DMS 273 (cell line): Measurements from ENCODE around the gene TNXB.
A peak's percentile ranks its signal among the peaks of the same experiment; 100 is the strongest.
"Not testable (repeated sequence)": the region's sequence is repeated elsewhere in the genome, so short reads cannot be mapped to it uniquely, and the experiment has no call there.

Source experiments
- DNase-seq: peaks from one replicate; lab custom pipeline; 2025; ENCODE audit not compliant: unreplicated experiment; lab: John Stamatoyannopoulos, UW

The TNXB gene

GRCh38 chr6:32086661-32087573, 22.2 kb downstream of the TNXB start:
- DNase-seq: peak; percentile 70

- DNase-seq: no peak
Measured at GRCh38 chr6:32085759-32086459, 23.2 kb downstream of the TNXB start.

DNA sequence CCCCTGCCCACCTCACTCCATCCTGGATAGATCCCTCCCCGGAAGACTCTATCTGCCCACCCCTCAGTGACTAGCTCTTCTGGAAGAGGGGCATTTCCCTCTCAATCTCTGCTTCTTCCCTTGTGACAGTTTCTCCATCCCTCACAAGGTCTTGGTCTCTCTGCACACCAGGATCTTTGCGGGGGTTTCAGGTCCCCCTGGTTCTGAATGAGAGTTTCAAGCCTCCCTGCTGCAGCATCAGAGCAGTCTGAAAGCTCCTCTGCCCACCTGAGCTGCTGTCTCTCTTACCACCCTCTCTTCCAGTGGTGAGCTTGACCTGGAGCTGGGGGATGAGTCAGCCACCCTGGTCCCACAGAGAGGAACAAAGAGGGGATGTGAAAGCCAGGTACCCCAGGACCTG, 24.4 kb downstream of the TNXB start:
- no peak for DNase-seq

GRCh38 chr6:32083812-32084768, 25.0 kb downstream of the TNXB start:
- DNase-seq: no peak

DNA sequence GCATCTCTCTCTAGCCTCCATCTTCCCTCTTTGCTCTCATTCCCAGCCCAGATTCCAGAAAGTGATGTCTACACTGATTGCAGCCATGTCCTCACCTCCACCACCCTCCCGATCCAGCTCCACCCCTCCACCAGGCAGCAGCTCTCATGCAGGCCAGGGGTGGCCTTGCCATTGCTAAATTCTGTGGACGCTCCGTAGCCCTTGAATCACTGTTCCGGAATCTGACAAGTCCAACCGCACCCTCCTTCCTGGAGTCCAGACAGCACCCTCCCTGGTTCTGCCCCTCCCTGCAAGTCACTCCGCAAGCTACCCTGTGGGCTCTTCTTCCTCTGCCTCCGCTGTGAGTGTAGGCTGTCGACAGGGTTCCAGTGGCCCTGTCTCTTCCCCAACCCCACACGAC, 26.2 kb downstream of the TNXB start:
- DNase-seq: no peak

GRCh38 chr6:32082478-32082877, 26.7 kb downstream of the TNXB start:
- no peak for DNase-seq

GRCh38 chr6:32081168-32081990, 27.8 kb downstream of the TNXB start:
- no peak for DNase-seq

- DNase-seq: no peak
Measured at GRCh38 chr6:32079566-32080290, 29.4 kb downstream of the TNXB start.

GRCh38 chr6:32076321-32076809, 32.8 kb downstream of the TNXB start:
- peak; percentile 21 for DNase-seq

DNA sequence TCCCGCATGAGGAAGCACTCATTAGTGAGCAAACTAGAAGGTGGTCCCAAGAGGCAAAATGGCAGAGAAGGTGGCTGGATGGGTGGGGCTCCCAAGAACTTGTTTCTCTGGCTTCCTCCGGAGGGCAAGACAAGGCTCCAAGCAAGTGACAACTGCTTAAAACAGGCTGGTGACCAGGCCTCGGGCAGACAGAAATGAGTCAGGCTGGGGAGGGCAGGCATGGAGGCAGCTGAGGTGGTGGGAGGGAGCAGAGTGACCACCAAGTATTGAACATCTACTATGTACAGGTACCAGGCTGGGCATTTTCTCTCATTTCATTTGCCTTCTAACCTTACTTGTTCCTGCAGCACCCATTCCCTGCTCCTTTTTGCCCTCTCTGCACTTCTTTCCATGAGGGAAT, 33.4 kb downstream of the TNXB start:
- no peak for DNase-seq

- no peak for DNase-seq
Measured at GRCh38 chr6:32074996-32075532, 34.1 kb downstream of the TNXB start.

DNA sequence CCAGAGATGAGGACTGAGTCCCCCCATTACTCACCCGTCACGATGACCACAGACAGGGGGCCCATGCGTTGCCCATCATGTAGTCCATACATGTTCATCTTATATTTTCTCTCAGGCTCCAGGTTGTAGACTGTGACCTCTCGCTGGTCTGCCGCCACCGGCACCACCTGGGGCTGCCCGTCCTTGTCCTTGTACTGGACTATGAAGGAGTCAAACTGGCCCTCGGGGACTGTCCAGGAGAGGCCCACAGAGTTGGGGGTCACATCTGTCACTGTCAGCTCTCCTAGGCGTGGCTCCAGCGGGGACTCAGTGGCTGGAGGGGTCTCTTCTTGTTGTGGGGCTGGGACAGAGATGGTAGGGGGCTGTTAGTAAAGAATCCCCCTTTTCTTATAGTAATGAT, 35.5 kb downstream of the TNXB start:
- DNase-seq: no peak

DNA sequence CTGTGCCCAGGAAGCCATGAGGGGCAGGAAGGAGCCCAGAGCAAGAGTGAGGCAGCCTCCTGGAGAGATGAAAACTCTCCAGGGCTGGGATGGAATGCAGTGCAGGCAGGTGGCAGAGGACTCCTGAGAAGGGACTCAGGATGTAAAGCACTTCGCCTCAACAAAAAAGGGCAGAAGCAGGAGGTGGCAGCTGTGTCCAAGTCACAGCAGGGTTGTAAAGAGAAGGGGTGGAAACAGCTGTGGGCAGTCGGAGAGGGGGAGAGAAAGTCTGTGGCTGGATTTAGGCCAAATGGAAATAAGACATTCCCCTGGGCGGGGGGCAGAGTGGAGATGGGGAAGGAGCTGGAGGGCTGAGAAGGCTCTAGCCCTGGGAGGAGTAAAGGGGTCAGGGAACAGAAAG, 36.0 kb downstream of the TNXB start:
- peak; percentile 62 for DNase-seq

- DNase-seq: no peak
Measured at GRCh38 chr6:32070814-32071543, 38.2 kb downstream of the TNXB start.

DNA sequence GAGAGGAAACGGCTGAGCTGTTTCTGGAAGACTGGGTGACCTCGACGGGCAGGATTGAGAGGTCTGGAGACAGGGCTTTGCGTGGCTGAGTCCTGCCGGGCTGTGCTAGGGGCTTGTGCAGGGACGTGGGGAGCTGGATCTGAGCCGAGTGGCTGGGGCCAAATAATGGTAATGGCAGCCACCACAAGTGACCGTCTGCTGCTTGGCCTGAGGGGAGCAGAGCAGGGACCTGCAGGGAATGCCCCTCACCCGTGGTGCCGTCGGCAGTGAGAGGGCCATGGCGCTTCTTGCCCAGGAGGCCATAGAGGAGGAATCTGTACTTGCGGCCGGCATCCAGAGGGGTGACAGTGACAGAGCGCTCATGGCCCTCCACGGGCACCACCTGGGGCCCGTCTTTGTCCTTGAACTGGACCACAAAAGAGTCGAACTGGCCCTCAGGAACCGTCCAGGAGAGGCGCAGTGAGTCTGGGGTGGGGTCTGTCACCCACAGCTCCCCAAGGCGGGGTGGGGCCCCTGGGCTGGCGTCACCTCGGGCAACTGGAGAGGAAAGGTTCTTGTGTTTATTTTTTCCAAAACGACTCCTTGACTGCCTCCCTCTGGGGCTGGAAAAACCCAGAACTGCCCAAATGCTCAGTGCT, 39.1 kb downstream of the TNXB start:
- no peak for DNase-seq

DNA sequence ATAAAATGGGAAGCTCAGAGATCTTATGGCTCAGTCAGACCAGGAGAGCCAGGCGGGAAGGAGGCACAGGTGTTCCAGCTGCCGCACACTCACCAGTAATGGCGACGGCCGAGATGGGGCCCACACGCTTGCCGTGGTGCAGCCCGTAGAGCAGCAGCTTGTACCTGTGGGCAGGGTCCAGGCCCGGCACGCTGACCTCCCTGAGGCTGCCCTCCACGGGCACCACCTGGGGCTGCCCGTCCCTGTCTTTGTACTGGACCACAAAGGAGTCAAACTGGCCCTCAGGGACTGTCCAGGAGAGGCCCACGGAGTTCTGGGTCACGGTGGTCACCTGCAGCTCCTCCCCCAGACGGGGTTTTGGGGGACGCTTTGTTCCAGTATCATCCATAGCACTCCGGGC, 39.7 kb downstream of the TNXB start:
- DNase-seq: no peak

GRCh38 chr6:32068867-32069266, 40.3 kb downstream of the TNXB start:
- no peak for DNase-seq

- DNase-seq: not testable (repeated sequence)
Measured at GRCh38 chr6:32068315-32068714, 40.8 kb downstream of the TNXB start.
